PC-9 (cell line): Measurements from ENCODE around the gene AGAP2. TPM values are rescaled to one million over a fixed set of nuclear protein-coding genes. Genes with fewer than 3 reads are reported as not detected.

Experiments used
- BruUV-seq: library from RNA; stranded (reverse); fragments of 400-500 nt; replicated peaks from 2 replicates; lab custom pipeline; 2021; lab: Mats Ljungman, UMichigan
- CTCF ChIA-PET: fragments of 300-600 bp; sonication (Branson Sonifier 250); formaldehyde crosslinking; loops from one replicate; lab custom pipeline; 2022; ENCODE audit warnings: antibody characterized with exemption; lab: Charles Lee
- POLR2A ChIA-PET: fragments of 300-600 bp; sonication (Branson Sonifier 250); formaldehyde crosslinking; loops from one replicate; lab custom pipeline; 2022; ENCODE audit warnings: antibody characterized with exemption; ENCODE audit not compliant: unreplicated experiment; lab: Charles Lee
- DNase-seq, 2 experiments: peaks; one replicate each; pipeline versions ENCODE4 v3.0.0 to v3.0.0-alpha.2; 2015 to 2022; ENCODE audit warnings: mixed read lengths in 1 of 2
- H2AFZ ChIP-seq: fragments of 200-600 bp; sonication (generic); 2 replicates; pipeline ENCODE4 v1.8.1; 2017; ENCODE audit warnings: antibody characterized with exemption
- H3F3A ChIP-seq: fragments of 200-600 bp; sonication (generic); 2 replicates; pipeline ENCODE4 v1.8.1; 2017; ENCODE audit warnings: antibody characterized with exemption, mild to moderate bottlenecking, low read depth; ENCODE audit not compliant: insufficient read depth
- H3K27ac ChIP-seq: fragments of 200-600 bp; sonication (generic); 2 replicates; pipeline ENCODE4 v1.6.1; 2016; ENCODE audit warnings: mixed run types
- H3K27me3 ChIP-seq: fragments of 200-600 bp; sonication (generic); 2 replicates; pipeline ENCODE4 v1.6.1; 2016; ENCODE audit warnings: low read depth, mixed run types; ENCODE audit not compliant: insufficient read depth
- H3K36me3 ChIP-seq: fragments of 200-600 bp; sonication (generic); 2 replicates; pipeline ENCODE4 v1.6.1; 2016; ENCODE audit warnings: low read depth, mixed run types
- H3K4me1 ChIP-seq: fragments of 200-600 bp; sonication (generic); replicated peaks from 2 replicates; pipeline ENCODE4 v1.6.1; 2016; ENCODE audit warnings: mixed run types; ENCODE audit not compliant: insufficient read depth
- H3K4me2 ChIP-seq: fragments of 200-600 bp; sonication (generic); 2 replicates; pipeline ENCODE4 v1.6.1; 2017; ENCODE audit warnings: mixed run types
- H3K4me3 ChIP-seq: fragments of 200-600 bp; sonication (generic); 2 replicates; pipeline ENCODE4 v1.6.1; 2016; ENCODE audit warnings: mixed run types
- H3K79me2 ChIP-seq: fragments of 200-600 bp; sonication (generic); 2 replicates; pipeline ENCODE4 v1.6.1; 2017; ENCODE audit warnings: low read depth, mixed run types
- H3K9me2 ChIP-seq: fragments of 200-600 bp; sonication (generic); 2 replicates; pipeline ENCODE4 v1.8.1; 2017; ENCODE audit warnings: mild to moderate bottlenecking; ENCODE audit not compliant: insufficient read depth
- H3K9me3 ChIP-seq: fragments of 200-600 bp; sonication (generic); 2 replicates; pipeline ENCODE4 v1.8.1; 2016; ENCODE audit warnings: low read depth; ENCODE audit not compliant: insufficient read depth
- H4K20me1 ChIP-seq: fragments of 200-600 bp; sonication (generic); 2 replicates; pipeline ENCODE4 v1.8.1; 2017; ENCODE audit not compliant: insufficient read depth
- CTCF ChIP-seq: fragments of 200-600 bp; sonication (generic); conservative IDR thresholded peaks from 2 replicates; pipeline ENCODE4 v1.6.1; 2017; ENCODE audit warnings: mixed run types, antibody characterized with exemption, mild to moderate bottlenecking, moderate library complexity
- EZH2 ChIP-seq: fragments of 200-600 bp; sonication (generic); IDR thresholded peaks from 2 replicates; pipeline ENCODE4 v1.8.0; 2017; ENCODE audit warnings: antibody characterized with exemption, low read depth
- intact Hi-C: fragments of 100-400 bp; cut with micrococcal nuclease; formaldehyde crosslinking; loops from one replicate; pipeline ENCODE4 v1.10.0; 2022; ENCODE audit not compliant: unreplicated experiment
- total RNA-seq: library from RNA; stranded (reverse); gene quantifications from 2 replicates; pipeline ENCODE4 v1.2.3, GENCODE V29; 2021

The AGAP2 gene
- total RNA-seq, 1 experiment from 2014 or later = 0.50 TPM

GRCh38 chr12:57735952-57736740, 2.4 kb downstream of the AGAP2 start:
- ChIA-PET POLR2A (interaction anchor here (0.6 kb wide), 1 partner anchor 10 kb away, joined by 3 read pairs; no protein-coding TSS in a partner anchor), CTCF (interaction anchor here (0.5 to 0.7 kb wide), 2 partner anchors 281 to 477 kb away, joined by 5 to 8 read pairs; partner anchors contain the start of gene INHBE)
- H3K36me3 ChIP-seq = no peaks in the 10 kb centered on the region
- TF ChIP-seq EZH2 (no peak), CTCF (no peak)
- peak in 1 of 2 experiments; percentile 24 for DNase-seq
- no TSS peak for BruUV-seq
- H2AFZ ChIP-seq = no peak overlapping the region
- no peaks in the 10 kb centered on the region for H3K9me3 ChIP-seq
- no peaks in the 10 kb centered on the region for H3K9me2 ChIP-seq
- H4K20me1 ChIP-seq = no peaks in the 10 kb centered on the region
- peak overlapping the region; percentile 23; the same call in 1 of the 2 replicates for H3K4me2 ChIP-seq
- H3K4me1 ChIP-seq = no peaks in the 10 kb centered on the region
- intact Hi-C loops = no loop called here
- no peak overlapping the region for H3K27ac ChIP-seq
- H3K27me3 ChIP-seq = peaks cover 17% of the 10 kb centered on the region
- peaks cover 5% of the 10 kb centered on the region; the same call in 1 of the 2 replicates for H3F3A ChIP-seq
- no peak overlapping the region for H3K4me3 ChIP-seq
- no peaks in the 10 kb centered on the region for H3K79me2 ChIP-seq

- intact Hi-C loops = no loop called here
- H3K4me2 ChIP-seq = no peak overlapping the region
- peaks cover 5% of the 10 kb centered on the region; the same call in 1 of the 2 replicates for H3F3A ChIP-seq
- no peaks in the 10 kb centered on the region for H3K4me1 ChIP-seq
- no peak overlapping the region for H3K27ac ChIP-seq
- no peaks in the 10 kb centered on the region for H4K20me1 ChIP-seq
- H3K9me3 ChIP-seq = no peaks in the 10 kb centered on the region
- no peaks in the 10 kb centered on the region for H3K9me2 ChIP-seq
- H3K36me3 ChIP-seq = no peaks in the 10 kb centered on the region
- BruUV-seq = no TSS peak
- ChIA-PET CTCF (interaction anchor here (0.7 kb wide), 1 partner anchor 476 kb away, joined by 8 read pairs; no protein-coding TSS in a partner anchor), POLR2A (interaction anchor here (0.6 kb wide), 1 partner anchor 129 kb away, joined by 6 read pairs; no protein-coding TSS in a partner anchor)
- no peaks in the 10 kb centered on the region for H3K79me2 ChIP-seq
- DNase-seq = no peak
- TF ChIP-seq EZH2 = no peak
- no peak for TF ChIP-seq CTCF
- H3K4me3 ChIP-seq = no peak overlapping the region
- no peak overlapping the region for H2AFZ ChIP-seq
- peaks cover 22% of the 10 kb centered on the region for H3K27me3 ChIP-seq
Measured at GRCh38 chr12:57735198-57735855, 3.2 kb downstream of the AGAP2 start.

- no peak overlapping the region for H3K27ac ChIP-seq
- H3K9me2 ChIP-seq = no peaks in the 10 kb centered on the region
- H3K4me3 ChIP-seq = no peak overlapping the region
- BruUV-seq = no TSS peak
- no peaks in the 10 kb centered on the region for H3K4me1 ChIP-seq
- H3K9me3 ChIP-seq = no peaks in the 10 kb centered on the region
- peaks cover 22% of the 10 kb centered on the region for H3K27me3 ChIP-seq
- no peak for DNase-seq
- CTCF ChIA-PET = no interaction called here
- no peaks in the 10 kb centered on the region for H3K36me3 ChIP-seq
- H4K20me1 ChIP-seq = no peaks in the 10 kb centered on the region
- POLR2A ChIA-PET = no interaction called here
- peaks cover 5% of the 10 kb centered on the region; the same call in 1 of the 2 replicates for H3F3A ChIP-seq
- no peaks in the 10 kb centered on the region for H3K79me2 ChIP-seq
- TF ChIP-seq CTCF (no peak), EZH2 (no peak)
- H3K4me2 ChIP-seq = no peak overlapping the region
- no peak overlapping the region for H2AFZ ChIP-seq
- intact Hi-C loops = no loop called here
Measured at GRCh38 chr12:57734591-57734990, 4.0 kb downstream of the AGAP2 start.
